ENCODE measurements around the gene HGS.

HGS gene

DNA sequence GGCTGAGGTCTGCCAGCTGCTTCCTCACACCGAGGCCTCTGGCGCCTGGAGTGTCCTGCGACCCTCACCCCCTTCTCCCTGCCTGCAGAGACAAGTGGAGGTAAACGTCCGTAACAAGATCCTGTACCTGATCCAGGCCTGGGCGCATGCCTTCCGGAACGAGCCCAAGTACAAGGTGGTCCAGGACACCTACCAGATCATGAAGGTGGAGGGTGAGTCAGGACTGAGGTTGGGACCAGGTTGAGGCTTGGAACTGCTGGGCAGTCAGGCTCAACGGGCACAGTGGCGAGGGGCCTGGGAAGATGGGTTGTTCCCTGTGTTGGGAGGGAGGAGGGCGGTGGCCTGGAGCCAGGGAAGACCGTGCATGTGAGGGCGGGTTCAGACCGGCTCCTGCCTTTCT lies 4.8 kb downstream of the HGS start:
- DNase-seq: no peak

DNA sequence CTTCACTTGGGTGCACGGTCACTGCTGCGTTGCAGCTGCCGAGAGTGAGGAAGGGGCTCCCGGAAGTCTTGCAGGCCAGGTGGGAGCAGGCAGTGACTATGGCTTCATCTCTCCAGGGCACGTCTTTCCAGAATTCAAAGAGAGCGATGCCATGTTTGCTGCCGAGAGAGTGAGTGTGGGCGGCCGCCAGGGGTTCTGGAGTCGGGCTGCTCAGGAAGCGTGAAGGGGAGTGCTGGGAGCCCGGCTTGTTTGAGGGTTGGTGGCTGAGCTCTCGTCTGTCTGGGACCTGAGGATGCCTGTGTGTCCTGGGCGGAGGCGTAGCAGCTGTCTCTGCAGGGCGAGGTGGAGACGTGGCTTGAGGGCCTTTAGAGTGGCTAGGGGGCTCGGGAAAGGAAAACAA lies 6.3 kb downstream of the HGS start:
- no peak for DNase-seq

DNA sequence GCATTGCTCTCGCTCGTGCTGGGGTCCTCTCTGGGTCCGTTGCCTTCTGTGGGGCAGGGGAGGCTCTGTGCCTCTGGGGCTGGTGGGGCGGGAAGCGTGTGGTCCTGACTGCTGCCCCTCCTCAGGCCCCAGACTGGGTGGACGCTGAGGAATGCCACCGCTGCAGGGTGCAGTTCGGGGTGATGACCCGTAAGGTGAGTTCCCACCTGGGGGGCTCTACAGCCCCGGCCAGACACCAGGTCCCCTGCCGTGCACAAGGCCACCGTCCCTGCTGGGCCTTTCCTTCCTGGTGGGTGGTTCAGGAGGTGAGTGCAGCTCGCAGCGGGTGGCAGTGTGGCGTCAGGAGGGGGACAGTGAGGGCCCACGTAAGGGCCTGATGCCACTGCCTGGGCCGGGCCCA lies 6.7 kb downstream of the HGS start:
- no peak for DNase-seq

DNA sequence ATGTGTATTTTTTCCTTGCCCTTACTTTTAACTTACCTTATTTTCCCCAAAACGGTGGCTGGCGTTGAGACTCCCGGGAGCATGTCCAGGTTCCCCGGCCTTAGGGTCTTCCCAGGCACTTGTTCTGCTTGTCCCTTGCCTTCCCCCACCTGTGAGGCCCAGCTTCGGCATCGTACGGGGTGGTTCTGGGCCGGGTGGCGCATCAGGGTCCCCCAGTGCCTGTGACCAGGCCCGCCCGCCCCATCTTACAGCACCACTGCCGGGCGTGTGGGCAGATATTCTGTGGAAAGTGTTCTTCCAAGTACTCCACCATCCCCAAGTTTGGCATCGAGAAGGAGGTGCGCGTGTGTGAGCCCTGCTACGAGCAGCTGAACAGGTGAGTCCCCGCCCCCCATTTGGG lies 7.4 kb downstream of the HGS start:
- DNase-seq: no peak

DNA sequence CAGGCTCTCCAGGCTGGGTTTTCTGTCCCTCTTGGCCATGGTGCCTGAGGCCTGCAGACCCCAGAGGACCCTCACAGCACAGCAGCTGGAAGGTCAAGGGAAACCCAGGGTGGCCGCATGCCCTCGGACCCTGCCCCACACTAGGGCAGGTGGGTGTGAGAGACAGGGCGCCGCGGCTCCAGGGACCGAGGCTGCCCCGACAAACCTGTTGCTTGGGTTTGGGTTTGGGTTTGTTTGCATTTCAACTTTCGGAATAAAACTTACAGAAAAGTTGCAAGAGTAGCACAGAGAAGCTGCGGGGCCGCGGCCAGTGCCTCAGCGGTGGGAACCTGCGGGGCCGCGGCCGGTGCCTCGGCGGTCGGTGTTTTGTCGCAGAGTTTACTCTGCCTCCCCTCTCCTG lies 7.8 kb downstream of the HGS start:
- no peak for DNase-seq

DNA sequence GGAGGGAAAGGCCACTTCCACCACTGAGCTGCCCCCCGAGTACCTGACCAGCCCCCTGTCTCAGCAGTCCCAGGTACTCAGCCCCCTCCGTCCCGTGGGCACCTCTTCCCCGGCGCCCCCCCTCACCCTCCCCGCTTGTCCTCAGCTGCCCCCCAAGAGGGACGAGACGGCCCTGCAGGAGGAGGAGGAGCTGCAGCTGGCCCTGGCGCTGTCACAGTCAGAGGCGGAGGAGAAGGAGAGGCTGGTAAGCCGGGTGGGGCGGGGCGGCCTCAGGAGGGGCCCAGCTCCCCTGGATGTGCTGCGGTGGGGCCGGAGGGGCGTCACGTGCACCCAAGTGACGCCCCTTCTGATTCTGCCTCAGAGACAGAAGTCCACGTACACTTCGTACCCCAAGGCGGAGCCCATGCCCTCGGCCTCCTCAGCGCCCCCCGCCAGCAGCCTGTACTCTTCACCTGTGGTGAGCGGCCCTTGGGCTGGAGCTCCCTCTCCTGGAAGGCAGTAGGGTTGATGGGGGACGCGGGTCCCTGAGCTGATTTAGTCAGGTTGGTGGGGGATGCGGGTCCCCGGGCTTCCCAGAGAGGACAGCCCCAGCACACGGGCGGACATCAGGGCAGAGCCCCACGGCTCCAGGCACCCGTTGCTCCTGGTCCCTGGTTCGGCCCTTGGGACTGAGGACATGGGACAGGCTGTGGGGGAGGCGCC lies 9.8 kb downstream of the HGS start:
- DNase-seq: no peak

DNA sequence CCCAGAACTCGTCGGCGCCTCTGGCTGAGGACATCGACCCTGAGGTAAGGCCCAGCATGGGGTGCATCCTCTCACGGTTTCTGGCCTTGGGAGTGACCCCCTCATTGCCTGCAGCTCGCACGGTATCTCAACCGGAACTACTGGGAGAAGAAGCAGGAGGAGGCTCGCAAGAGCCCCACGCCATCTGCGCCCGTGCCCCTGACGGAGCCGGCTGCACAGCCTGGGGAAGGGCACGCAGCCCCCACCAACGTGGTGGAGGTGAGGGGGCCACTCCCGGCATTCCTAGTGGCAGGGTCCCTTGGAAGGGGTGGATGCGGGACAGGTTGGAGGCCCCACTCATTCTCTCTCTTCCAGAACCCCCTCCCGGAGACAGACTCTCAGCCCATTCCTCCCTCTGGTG lies 11.0 kb downstream of the HGS start:
- no peak for DNase-seq

DNA sequence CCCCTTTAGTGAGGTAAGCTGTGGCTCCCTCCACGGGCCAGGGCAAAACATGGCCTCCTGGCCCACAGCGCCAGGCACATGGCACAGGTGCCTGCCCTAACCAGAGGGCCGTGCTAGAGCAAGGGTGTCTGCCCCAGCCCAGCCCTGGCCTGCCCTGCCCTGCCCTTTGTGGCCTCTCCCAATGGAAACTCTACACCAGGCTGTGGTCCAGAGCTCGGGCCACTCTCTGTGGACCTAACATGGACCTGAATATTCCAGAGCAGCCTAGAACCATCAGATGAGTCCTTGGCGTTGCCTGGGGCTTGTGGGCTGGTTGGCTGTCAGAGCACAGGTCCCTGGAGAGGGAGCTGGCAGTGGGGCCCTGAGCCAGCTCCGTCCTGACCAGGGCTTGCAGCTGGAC lies 11.4 kb downstream of the HGS start:
- DNase-seq: no peak

DNA sequence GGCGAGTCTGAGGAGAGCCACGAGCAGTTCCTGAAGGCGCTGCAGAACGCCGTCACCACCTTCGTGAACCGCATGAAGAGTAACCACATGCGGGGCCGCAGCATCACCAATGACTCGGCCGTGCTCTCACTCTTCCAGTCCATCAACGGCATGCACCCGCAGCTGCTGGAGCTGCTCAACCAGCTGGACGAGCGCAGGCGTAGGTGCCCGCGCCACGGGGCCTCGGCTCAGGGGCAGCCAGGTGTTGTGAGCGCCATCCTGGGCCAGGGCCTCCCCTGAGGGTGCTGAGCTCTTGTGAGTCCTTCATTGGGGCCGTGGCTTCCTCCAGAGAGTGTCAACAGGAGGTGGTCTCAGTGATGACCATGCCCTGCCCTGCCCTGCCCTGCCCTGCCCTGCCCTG lies 12.0 kb downstream of the HGS start:
- DNase-seq: no peak

DNA sequence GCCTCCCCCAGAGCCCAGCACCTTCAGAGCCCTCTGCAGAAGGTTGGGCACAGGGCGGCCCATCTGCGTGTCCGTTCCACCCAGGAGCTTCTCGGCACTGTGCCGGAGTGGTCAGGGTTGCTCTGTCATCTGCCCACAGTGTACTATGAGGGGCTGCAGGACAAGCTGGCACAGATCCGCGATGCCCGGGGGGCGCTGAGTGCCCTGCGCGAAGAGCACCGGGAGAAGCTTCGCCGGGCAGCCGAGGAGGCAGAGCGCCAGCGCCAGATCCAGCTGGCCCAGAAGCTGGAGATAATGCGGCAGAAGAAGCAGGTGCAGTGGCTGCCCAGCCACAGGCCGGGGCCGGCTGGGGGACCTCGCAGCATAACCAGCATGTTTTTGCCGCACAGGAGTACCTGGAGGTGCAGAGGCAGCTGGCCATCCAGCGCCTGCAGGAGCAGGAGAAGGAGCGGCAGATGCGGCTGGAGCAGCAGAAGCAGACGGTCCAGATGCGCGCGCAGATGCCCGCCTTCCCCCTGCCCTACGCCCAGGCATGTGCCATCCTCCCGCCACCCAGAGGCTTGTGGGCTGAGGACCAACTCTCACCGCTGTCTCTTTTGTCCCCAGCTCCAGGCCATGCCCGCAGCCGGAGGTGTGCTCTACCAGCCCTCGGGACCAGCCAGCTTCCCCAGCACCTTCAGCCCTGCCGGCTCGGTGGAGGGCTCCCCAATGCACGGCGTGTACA lies 12.6 kb downstream of the HGS start:
- DNase-seq: no peak

DNA sequence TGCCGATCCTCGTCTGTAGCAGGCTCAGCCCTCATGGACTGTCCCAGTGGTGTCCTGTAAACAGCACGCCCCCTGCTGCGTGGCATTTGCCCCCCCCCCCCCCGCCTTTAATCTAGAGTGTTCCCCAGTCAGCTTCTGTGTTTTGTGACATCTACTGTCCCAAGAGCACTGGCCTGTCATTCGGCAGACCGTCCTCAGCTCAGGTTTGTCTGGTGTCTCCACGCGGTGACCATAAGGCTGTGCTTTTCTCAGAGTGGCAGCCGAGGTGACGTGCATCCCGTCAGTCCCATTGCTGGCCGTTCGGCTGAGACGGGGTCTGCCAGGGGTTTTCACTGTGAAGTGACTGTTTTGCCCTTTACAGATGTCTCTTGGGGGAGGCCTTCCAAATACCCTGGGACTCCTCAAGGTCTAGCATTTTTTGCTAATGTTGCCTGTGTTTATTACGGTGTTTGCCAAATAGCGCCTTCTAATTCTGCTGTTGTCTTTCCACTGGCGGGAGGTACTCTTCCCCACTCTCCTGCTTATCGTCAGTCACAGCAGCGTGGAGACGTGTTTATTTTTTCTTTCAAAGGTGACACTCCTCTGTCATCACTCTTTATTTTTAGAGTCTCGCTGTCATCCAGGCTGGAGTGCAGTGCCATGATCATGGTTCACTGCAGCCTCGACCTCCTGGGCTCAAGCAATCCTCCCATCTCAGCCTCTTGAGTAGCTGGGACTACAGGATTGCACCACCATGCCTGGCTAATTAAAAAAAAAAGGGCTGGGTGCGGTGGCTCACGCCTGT lies 13.6 kb downstream of the HGS start:
- DNase-seq: no peak

DNA sequence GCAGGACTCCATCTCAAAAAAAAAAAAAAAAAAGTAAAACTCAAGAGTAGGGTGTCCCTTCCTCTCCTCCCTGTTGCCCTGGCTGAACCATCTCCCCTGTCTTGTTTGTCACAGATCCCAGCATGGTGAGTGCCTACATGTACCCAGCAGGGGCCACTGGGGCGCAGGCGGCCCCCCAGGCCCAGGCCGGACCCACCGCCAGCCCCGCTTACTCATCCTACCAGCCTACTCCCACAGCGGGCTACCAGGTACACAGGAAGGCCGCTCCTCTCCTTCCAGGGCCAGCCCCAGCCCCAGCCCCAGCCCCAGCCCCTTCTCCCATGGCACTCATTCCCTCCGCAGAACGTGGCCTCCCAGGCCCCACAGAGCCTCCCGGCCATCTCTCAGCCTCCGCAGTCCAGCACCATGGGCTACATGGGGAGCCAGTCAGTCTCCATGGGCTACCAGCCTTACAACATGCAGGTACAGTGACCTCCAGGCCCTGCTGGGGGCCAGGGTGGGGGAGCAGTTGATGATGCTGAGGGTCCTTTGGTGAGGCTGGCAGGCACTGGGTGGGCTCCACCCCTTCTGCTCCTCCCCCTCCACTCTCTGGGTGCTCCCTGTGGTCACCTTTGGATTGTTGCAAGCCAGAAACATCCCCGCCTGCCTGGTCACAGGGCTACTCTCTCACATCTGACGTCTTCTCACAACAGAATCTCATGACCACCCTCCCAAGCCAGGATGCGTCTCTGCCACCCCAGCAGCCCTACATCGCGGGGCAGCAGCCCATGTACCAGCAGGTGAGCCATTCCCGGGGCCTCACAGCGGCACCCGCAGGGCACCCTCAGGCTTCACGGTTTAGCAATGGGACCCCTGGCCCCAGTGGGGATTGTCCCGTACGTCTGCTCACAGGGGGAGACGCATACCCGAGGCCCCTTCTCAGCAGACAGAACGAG lies 16.8 kb downstream of the HGS start:
- DNase-seq: no peak

DNA sequence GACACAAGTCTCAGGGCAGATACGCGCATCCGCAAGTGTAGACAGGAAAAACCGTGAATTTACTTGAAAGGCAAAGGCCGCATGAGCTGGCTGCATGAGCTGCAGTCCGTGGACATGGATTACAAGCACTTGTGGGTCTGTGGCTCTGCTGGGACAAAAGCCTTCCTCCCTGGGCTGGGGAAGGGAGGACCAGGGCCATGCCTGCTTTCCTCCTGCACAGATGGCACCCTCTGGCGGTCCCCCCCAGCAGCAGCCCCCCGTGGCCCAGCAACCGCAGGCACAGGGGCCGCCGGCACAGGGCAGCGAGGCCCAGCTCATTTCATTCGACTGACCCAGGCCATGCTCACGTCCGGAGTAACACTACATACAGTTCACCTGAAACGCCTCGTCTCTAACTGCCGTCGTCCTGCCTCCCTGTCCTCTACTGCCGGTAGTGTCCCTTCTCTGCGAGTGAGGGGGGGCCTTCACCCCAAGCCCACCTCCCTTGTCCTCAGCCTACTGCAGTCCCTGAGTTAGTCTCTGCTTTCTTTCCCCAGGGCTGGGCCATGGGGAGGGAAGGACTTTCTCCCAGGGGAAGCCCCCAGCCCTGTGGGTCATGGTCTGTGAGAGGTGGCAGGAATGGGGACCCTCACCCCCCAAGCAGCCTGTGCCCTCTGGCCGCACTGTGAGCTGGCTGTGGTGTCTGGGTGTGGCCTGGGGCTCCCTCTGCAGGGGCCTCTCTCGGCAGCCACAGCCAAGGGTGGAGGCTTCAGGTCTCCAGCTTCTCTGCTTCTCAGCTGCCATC lies 17.7 kb downstream of the HGS start:
- DNase-seq: no peak

DNA sequence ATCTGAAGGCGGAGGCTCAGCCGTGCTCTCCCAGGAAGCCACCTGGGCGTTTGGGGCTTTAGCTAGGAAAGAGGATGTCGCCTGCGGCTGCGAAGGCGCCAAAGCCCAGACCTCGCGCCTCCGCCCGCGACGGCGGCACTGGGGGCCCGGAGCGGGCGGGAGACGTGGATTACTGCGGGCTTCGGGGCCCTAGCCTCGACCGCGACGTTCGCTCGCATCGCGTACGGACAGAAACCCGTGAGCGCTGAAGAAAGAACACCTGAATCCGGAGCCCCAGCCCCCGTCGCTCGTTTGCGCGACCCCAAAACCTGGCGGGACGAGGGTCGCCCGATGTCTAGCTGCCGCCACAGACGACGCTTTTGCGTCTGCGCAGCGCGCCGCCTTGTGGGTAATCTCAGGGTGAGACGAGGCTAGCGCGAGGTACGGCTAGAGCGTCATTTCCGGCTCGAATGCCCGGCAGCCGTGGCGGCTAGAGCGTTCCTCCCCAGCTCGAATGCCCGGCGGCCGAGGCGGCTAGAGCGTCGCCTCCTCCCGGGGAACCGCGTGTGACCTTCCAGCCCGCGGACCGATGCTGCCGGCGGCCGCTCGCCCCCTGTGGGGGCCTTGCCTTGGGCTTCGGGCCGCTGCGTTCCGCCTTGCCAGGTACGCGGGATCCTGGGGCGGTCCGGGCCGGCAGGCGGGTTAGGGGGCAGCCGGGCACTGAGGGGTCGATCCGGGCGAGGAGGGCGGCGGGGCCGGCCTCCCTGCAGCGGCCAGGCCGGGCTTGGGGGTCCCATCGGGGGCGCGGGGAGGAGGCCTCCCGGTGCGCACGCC lies 19.3 kb downstream of the HGS start, which contains the start of gene MRPL12:
TSS of gene MRPL12 (plus strand) at position 434 of the 813 bp plus-strand sequence. CDS start at position 569, 135 bp downstream.
- peak; percentile 37 for DNase-seq

DNA sequence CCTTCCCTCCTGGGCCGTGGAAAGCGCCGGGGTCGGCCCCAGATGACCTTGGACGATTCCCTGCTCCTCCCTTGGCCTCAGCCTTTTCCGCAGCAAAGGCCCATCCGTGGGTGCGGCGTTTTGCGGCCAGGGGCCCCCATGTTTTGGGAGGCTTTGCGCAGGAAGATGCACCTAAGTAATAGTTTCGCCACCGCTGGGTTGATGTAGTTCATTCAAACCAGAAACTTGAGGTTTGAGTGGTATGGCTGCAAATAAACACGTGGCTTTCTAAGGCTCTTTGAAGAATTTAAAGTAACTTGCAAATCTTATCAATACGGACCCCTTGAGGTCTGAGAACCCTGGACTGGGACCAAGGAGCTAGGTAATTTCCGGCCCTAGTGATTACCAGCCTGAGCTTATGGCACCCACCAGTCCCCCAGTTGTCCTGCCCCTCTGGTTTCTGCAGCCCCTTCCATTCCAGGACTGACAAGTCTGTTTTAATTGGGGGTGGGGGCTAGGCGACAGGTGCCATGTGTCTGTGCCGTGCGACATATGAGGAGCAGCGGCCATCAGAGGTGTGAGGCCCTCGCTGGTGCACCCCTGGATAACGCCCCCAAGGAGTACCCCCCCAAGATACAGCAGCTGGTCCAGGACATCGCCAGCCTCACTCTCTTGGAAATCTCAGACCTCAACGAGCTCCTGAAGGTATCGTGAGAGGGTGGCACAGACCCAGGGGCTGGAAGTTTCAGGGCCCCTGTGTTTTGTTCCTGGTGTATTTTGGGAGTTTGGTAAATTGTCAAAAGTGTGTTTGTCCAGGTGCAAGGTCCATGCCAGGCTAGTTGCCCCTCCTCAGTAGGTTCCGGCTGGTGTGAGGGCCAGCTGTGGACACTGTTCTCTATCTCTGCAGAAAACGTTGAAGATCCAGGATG lies 20.2 kb downstream of the HGS start:
- no peak for DNase-seq

DNA sequence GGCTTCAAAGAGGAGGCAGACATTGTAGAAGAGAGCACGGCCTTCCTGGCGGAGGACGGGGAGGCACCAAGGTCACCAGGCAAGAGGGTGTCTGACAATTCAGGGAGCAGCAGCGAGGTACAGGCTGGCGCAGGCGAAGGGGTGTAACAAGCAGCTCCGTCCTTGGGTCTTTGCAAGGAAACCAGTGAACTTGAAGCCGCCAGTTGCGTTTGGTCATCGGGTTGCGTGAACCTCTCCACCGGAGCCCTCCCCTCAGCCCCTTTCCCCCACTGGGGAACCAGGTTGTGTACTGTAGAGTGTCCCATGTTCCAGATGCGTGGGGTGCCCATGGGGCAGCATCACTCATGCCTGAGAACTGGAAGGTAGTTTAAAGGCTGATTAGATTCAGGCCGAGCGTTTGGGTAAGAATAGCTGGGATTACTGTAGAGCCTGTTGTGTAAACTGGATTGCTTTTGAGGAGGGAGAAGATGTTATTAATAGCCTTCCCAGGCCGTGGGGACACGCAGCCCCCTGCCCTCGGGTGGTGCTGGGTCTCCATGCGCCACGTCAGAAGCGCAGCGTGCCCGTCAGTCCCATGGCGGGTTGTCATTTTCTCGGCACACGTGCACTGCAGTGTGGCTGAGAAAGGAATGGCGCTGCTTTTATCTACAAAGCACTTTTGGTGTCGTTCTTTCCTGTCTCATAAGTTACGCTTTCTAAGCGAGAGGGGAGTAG lies 21.9 kb downstream of the HGS start:
- no peak for DNase-seq

DNA sequence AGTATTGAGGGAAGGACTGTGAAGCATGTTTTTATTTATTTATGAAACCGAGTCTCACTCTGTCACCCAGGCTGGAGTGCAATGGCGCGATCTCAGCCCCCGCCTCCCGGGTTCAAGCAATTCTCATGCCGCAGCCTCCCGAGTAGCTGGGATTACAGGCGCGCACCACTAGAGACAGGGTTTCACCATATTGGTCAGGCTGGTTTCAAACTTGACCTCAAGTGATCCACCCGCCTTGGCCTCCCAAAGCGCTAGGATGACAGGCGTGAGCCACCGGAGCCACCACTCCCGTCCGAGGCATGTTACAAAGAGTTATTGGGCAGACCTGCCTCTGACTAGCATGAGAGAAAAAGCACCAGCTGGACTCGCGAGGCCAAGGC lies 22.4 kb downstream of the HGS start:
- DNase-seq: no peak

DNA sequence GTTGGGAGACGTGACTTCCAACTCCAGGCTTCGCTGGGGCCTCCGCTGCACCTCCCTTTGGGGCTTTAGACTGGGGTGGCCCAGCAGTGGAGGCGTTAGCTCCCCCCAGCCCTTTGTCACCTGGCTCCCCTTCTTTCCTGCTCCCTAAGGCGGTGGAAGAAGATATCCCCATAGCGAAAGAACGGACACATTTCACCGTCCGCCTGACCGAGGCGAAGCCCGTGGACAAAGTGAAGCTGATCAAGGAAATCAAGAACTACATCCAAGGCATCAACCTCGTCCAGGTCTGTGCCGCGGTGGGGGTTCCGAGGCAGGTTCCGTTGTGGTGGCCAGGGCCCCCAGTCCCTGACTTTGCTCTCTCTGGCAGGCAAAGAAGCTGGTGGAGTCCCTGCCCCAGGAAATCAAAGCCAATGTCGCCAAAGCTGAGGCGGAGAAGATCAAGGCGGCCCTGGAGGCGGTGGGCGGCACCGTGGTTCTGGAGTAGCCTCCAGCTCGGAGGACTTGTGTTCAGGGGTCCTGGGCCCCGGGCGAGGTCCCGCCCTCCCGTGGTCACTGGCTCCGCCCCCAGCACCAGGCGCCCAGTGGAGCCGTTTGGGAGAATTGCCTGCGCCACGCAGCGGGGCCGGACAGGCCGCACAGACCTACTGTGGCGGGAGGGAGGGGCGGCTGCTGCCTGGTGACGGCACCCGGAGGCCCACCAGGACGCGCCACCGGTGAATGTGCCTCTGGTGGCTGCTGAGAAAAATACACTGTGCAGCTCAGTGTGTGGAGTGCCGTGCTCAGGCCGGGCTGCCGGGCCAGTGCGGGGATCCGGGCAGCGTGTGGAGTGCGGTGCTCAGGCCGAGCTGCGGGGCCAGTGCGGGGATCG lies 23.2 kb downstream of the HGS start:
- DNase-seq: no peak

Data from NCI-H2029 treated with DMSO at 0.1 percent for 48 hours (cell line).